ENCODE results near the gene AR.

DNA sequence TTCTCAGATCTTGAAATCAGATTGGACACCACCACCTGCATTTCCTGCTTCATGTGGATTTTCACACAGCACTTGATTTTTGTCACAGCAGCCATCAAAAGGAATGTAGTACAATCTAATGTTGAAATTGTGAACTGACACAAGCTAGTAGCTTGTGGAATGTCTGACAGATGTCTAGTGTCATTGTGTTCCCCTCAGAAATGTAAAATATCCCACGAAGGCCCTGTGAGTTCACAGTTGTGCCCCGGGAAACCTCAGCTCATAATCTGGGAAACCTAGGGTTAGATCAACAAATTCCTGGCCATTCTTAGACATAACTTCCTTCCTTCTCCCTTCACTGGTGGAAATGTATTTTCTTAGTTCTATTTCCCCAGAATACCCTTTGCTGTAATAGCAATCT is 205.7 kb downstream of the AR start:
- TF ChIP-seq, protein P1, sequence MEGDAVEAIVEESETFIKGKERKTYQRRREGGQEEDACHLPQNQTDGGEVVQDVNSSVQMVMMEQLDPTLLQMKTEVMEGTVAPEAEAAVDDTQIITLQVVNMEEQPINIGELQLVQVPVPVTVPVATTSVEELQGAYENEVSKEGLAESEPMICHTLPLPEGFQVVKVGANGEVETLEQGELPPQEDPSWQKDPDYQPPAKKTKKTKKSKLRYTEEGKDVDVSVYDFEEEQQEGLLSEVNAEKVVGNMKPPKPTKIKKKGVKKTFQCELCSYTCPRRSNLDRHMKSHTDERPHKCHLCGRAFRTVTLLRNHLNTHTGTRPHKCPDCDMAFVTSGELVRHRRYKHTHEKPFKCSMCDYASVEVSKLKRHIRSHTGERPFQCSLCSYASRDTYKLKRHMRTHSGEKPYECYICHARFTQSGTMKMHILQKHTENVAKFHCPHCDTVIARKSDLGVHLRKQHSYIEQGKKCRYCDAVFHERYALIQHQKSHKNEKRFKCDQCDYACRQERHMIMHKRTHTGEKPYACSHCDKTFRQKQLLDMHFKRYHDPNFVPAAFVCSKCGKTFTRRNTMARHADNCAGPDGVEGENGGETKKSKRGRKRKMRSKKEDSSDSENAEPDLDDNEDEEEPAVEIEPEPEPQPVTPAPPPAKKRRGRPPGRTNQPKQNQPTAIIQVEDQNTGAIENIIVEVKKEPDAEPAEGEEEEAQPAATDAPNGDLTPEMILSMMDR (IDR thresholded peaks at IDR 0.05): no peak
- TF ChIP-seq POLR2A (IDR thresholded peaks at IDR 0.05): no peak

All from ovary (tissue), 3 donors.